SK-N-SH (cell line): ENCODE data around the gene AJM1. TPM values are rescaled to one million over a fixed set of nuclear protein-coding genes. Genes with fewer than 3 reads are reported as not detected.
A peak's percentile ranks its signal among the peaks of the same experiment; 100 is the strongest.

Source experiments
- CTCF ChIA-PET: fragments of 300-600, 350-600 bp; formaldehyde crosslinking; extraction: SDS; loops from one replicate; lab custom pipeline; 2021; lab: Yijun Ruan, JAX
- POLR2A ChIA-PET: fragments of 350-600 bp; sonication (Branson Sonifier 250); formaldehyde crosslinking; extraction: SDS; loops from one replicate; lab custom pipeline; 2020; ENCODE audit warnings: antibody characterized with exemption, inconsistent platforms; lab: Yijun Ruan, JAX
- DNase-seq: peaks from one replicate; pipeline ENCODE4 v3.0.0; 2012
- H2AFZ ChIP-seq: fragments of 200-600 bp; sonication (generic); 2 replicates; pipeline ENCODE4 v1.8.1; 2016; ENCODE audit warnings: antibody characterized with exemption, mild to moderate bottlenecking, low read depth
- H3F3A ChIP-seq: fragments of 200-600 bp; sonication (generic); replicated peaks from 2 replicates; pipeline ENCODE3; 2016; ENCODE audit warnings: antibody characterized with exemption, mild to moderate bottlenecking; ENCODE audit not compliant: insufficient read depth
- H3K27ac ChIP-seq, 2 experiments: fragments of 200-500 bp in 1 of 2; fragments of 200-600 bp in 1 of 2; sonication (Bioruptor generic) in 1 of 2; sonication (generic), shearing (Covaris generic) in 1 of 2; 2 replicates each; pipeline versions ENCODE4 v1.5.1 to v1.6.1; 2014 to 2016; ENCODE audit warnings: low read depth in 2 of 2, inconsistent platforms in 1 of 2, low read length in 1 of 2, mild to moderate bottlenecking in 1 of 2, mixed read lengths in 1 of 2
- H3K27me3 ChIP-seq: fragments of 200-600 bp; sonication (generic), shearing (Covaris generic); 2 replicates; pipeline ENCODE4 v1.6.1; 2016; ENCODE audit warnings: mixed run types; ENCODE audit not compliant: insufficient read depth
- H3K36me3 ChIP-seq, 2 experiments: fragments of 200-500 bp in 1 of 2; fragments of 200-600 bp in 1 of 2; sonication (Bioruptor generic) in 1 of 2; sonication (generic) in 1 of 2; replicated peaks in 1 of 2; 2 replicates each; pipeline versions ENCODE3 to v1.5.1; 2014 to 2016; ENCODE audit warnings: low read length in 1 of 2, mild to moderate bottlenecking in 1 of 2; ENCODE audit not compliant: insufficient read depth in 2 of 2, control insufficient read depth in 1 of 2
- H3K4me1 ChIP-seq, 2 experiments: fragments of 200-500 bp in 1 of 2; fragments of 200-600 bp in 1 of 2; sonication (Bioruptor generic) in 1 of 2; sonication (generic), shearing (Covaris generic) in 1 of 2; 2 replicates each; pipeline versions ENCODE4 v1.5.1 to v1.6.1; 2014 to 2016; ENCODE audit warnings: low read depth in 1 of 2, low read length in 1 of 2, mixed run types in 1 of 2; ENCODE audit not compliant: insufficient read depth in 2 of 2, control insufficient read depth in 1 of 2
- H3K4me2 ChIP-seq: fragments of 200-600 bp; sonication (generic), shearing (Covaris generic); 2 replicates; pipeline ENCODE4 v1.6.1; 2017; ENCODE audit warnings: mixed run types
- H3K4me3 ChIP-seq, 2 experiments: fragments of 200-500 bp in 1 of 2; fragments of 200-600 bp in 1 of 2; sonication (Bioruptor generic) in 1 of 2; sonication (generic), shearing (Covaris generic) in 1 of 2; 2 replicates each; pipeline versions ENCODE4 v1.5.1 to v1.8.1; 2014 to 2016; ENCODE audit warnings: low read depth in 2 of 2, inconsistent platforms in 1 of 2, low read length in 1 of 2, mild to moderate bottlenecking in 1 of 2, mixed read lengths in 1 of 2, moderate library complexity in 1 of 2
- H3K79me2 ChIP-seq: fragments of 200-600 bp; sonication (generic); 2 replicates; pipeline ENCODE4 v1.8.1; 2017; ENCODE audit warnings: mild to moderate bottlenecking; ENCODE audit not compliant: insufficient read depth
- H3K9ac ChIP-seq: fragments of 200-600 bp; sonication (generic); 2 replicates; pipeline ENCODE4 v1.6.1; 2017; ENCODE audit warnings: mixed run types
- H3K9me2 ChIP-seq: fragments of 200-600 bp; sonication (generic); 2 replicates; pipeline ENCODE4 v1.6.1; 2017; ENCODE audit warnings: mixed run types
- H3K9me3 ChIP-seq: fragments of 200-600 bp; sonication (generic); 2 replicates; pipeline ENCODE4 v1.6.1; 2017; ENCODE audit warnings: mixed run types, mild to moderate bottlenecking, moderate library complexity
- H4K20me1 ChIP-seq: fragments of 200-600 bp; sonication (generic); 2 replicates; pipeline ENCODE4 v1.6.1; 2017; ENCODE audit warnings: mild to moderate bottlenecking, mixed run types; ENCODE audit not compliant: insufficient read depth
- CTCF ChIP-seq: fragments of 200-600 bp; sonication (generic); IDR thresholded peaks from 2 replicates; pipeline ENCODE4 v1.6.1; 2017; ENCODE audit warnings: antibody characterized with exemption, mild to moderate bottlenecking, moderate library complexity
- EZH2phosphoT487 ChIP-seq: fragments of 200-600 bp; sonication (generic); IDR thresholded peaks from 2 replicates; pipeline ENCODE4 v1.6.1; 2017; ENCODE audit warnings: low read depth, mixed run types, mild to moderate bottlenecking, antibody characterized with exemption, moderate library complexity, borderline replicate concordance
- GABPA ChIP-seq: IDR thresholded peaks from 2 replicates; pipeline ENCODE4 v1.4.0; 2012; ENCODE audit warnings: low read depth, mild to moderate bottlenecking
- IRF3 ChIP-seq: fragments of 150-350 bp; IDR thresholded peaks from 2 replicates; pipeline ENCODE4 v1.6.1; 2016; ENCODE audit warnings: mild to moderate bottlenecking, low read depth, low read length
- NFIC ChIP-seq: IDR thresholded peaks from 2 replicates; pipeline ENCODE4 v1.4.0; 2012; ENCODE audit warnings: borderline replicate concordance
- PBX3 ChIP-seq: IDR thresholded peaks from 2 replicates; pipeline ENCODE4; 2012
- POLR2AphosphoS5 ChIP-seq: IDR thresholded peaks from 2 replicates; pipeline ENCODE4 v1.6.1; 2012; ENCODE audit warnings: low read depth, low read length
- REST ChIP-seq: IDR thresholded peaks from 2 replicates; pipeline ENCODE4 v1.6.1; 2012; ENCODE audit warnings: mild to moderate bottlenecking, low read depth, low read length, moderate library complexity
- RFX5 ChIP-seq: IDR thresholded peaks from 2 replicates; pipeline ENCODE4 v1.6.1; 2012; ENCODE audit warnings: mild to moderate bottlenecking, improper control_type of control experiment, low read length
- SMC3 ChIP-seq: IDR thresholded peaks from 2 replicates; pipeline ENCODE4 v1.6.1; 2012; ENCODE audit warnings: low read depth, low read length, improper control_type of control experiment
- TAF1 ChIP-seq: IDR thresholded peaks from 2 replicates; pipeline ENCODE4 v1.6.1; 2012; ENCODE audit warnings: low read depth, mild to moderate bottlenecking, low read length, moderate library complexity, borderline replicate concordance
- TEAD4 ChIP-seq: IDR thresholded peaks from 2 replicates; pipeline ENCODE4 v1.4.0; 2012; ENCODE audit warnings: mild to moderate bottlenecking, borderline replicate concordance; ENCODE audit not compliant: insufficient read depth
- USF2 ChIP-seq: fragments of 150-350 bp; IDR thresholded peaks from 2 replicates; pipeline ENCODE4 v1.6.1; 2017; ENCODE audit warnings: antibody characterized with exemption, low read length, low read depth, borderline replicate concordance
- ZBTB33 ChIP-seq: IDR thresholded peaks from 2 replicates; pipeline ENCODE4 v1.4.0; 2012; ENCODE audit warnings: low read depth, borderline replicate concordance
- WGBS: methylation state at CpG from one replicate; pipeline ENCODE4 v1.1.6; 2017; ENCODE audit warnings: low lambda C conversion rate; 5-methylcytosine and 5-hydroxymethylcytosine counted together
- polyA plus RNA-seq, 3 experiments: library from polyadenylated mRNA; depleted of rRNA; stranded (reverse); fragments of >200 nt; gene quantifications; 2 replicates each; pipeline ENCODE4 v1.2.3, GENCODE V29; 2012

Gene AJM1
- polyA plus RNA-seq, 1 of the 3 experiments (the other 2 are of a cell fraction), result 2.4 TPM

GRCh38 chr9:136858452-136858843, 16.2 kb downstream of the AJM1 start:
- TF ChIP-seq USF2, result no peak
- TF ChIP-seq EZH2phosphoT487, result no peak
- TF ChIP-seq SMC3, result no peak
- TF ChIP-seq RFX5, result no peak
- TF ChIP-seq REST, result no peak
- TF ChIP-seq NFIC, result no peak
- TF ChIP-seq CTCF, result no peak
- TF ChIP-seq TAF1, result no peak
- TF ChIP-seq TEAD4, result no peak
- no peak for TF ChIP-seq PBX3
- no peak for TF ChIP-seq GABPA
- TF ChIP-seq IRF3, result no peak
- TF ChIP-seq ZBTB33, result no peak
- TF ChIP-seq POLR2AphosphoS5, result no peak
- Histone ChIP-seq H3K9ac (no peak overlapping the region), H3K4me2 (no peak overlapping the region), H3K9me2 (no peaks in the 10 kb centered on the region), H3K4me1 (peaks cover 0 to 13% of the 10 kb centered on the region in 2 experiments; a peak in 3 of 4 replicates), H3F3A (no peaks in the 10 kb centered on the region), H3K79me2 (peaks cover 4% of the 10 kb centered on the region; the same call in 1 of the 2 replicates), H3K27ac (peak overlapping the region in 1 of 2 experiments; percentile 39; a peak in 1 of 4 replicates), H3K36me3 (peaks cover 7 to 30% of the 10 kb centered on the region in 2 experiments), H3K4me3 (no peak overlapping the region), H3K9me3 (no peaks in the 10 kb centered on the region), H4K20me1 (no peaks in the 10 kb centered on the region), H2AFZ (no peak overlapping the region), H3K27me3 (no peaks in the 10 kb centered on the region)
- ChIA-PET POLR2A (interaction anchor here (1.2 kb wide), 1 partner anchor 18 kb away, joined by 3 read pairs; no protein-coding TSS in a partner anchor), CTCF (interaction anchor here (1.1 kb wide), 1 partner anchor 14 kb away, joined by 7 read pairs; no protein-coding TSS in a partner anchor)
- no peak for DNase-seq
- WGBS, result 91% methylated on average over 10 of the region's 15 CpGs
